ENCODE measurements around the gene YKT6.
A peak's percentile ranks its signal among the peaks of the same experiment; 100 is the strongest.

Gene YKT6

DNA sequence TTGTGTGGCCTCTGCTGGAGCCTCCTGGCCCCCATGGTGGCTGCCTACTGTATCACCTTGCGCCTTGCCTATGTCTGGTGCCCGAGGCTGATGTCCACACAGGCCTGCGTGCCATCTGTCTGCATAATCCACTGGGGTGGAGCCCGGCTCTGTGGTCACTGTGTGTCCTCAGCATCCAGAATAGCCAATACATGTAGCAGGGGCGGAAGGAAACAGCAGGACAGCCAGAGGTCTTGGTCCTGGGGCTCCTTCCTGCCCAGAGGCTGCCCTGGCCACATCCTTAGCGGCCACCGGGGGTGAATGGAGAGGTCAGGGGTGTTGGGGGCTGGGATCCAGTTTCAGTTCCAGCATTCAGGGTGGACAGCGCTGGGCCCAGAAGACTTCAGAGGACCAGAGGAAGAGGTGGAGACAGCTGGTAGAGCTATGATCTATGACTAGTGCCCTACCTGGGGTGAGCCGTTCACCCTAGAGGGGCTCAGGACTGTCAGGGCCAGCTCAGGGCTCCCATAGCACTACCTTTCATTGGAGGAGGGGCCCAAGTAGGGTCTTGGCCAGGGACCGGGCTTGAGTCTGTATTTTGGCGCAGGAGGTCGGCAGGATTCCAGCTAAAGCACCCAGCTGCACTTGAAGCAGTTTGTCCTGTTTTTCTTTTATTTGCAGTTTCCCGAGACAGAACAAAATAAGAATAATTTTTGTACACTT is 15.9 kb downstream of the YKT6 start:
- TF ChIP-seq TOX (CRISPR knock-in tag; IDR thresholded peaks at IDR 0.05; ENCODE audit: borderline replicate concordance) (no peak), TCF4 (CRISPR knock-in tag; IDR thresholded peaks at IDR 0.05; ENCODE audit: borderline replicate concordance) (no peak), SNAI2 (CRISPR knock-in tag; IDR thresholded peaks at IDR 0.05) (no peak), ESRRG (CRISPR knock-in tag; IDR thresholded peaks at IDR 0.05) (no peak), ARNTL (CRISPR knock-in tag; IDR thresholded peaks at IDR 0.05; ENCODE audit: borderline replicate concordance, low read depth) (no peak)
- TF ChIP-seq, protein P1, sequence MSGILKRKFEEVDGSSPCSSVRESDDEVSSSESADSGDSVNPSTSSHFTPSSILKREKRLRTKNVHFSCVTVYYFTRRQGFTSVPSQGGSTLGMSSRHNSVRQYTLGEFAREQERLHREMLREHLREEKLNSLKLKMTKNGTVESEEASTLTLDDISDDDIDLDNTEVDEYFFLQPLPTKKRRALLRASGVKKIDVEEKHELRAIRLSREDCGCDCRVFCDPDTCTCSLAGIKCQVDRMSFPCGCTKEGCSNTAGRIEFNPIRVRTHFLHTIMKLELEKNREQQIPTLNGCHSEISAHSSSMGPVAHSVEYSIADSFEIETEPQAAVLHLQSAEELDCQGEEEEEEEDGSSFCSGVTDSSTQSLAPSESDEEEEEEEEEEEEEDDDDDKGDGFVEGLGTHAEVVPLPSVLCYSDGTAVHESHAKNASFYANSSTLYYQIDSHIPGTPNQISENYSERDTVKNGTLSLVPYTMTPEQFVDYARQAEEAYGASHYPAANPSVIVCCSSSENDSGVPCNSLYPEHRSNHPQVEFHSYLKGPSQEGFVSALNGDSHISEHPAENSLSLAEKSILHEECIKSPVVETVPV (CRISPR knock-in tag; IDR thresholded peaks at IDR 0.05), result no peak
- TF ChIP-seq, protein P2, sequence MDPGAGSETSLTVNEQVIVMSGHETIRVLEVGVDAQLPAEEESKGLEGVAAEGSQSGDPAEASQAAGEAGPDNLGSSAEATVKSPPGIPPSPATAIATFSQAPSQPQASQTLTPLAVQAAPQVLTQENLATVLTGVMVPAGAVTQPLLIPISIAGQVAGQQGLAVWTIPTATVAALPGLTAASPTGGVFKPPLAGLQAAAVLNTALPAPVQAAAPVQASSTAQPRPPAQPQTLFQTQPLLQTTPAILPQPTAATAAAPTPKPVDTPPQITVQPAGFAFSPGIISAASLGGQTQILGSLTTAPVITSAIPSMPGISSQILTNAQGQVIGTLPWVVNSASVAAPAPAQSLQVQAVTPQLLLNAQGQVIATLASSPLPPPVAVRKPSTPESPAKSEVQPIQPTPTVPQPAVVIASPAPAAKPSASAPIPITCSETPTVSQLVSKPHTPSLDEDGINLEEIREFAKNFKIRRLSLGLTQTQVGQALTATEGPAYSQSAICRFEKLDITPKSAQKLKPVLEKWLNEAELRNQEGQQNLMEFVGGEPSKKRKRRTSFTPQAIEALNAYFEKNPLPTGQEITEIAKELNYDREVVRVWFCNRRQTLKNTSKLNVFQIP (CRISPR knock-in tag; IDR thresholded peaks at IDR 0.05; ENCODE audit: borderline replicate concordance, low read depth), result no peak
- ATAC-seq, result peak; percentile 1; the same call in 1 of the 3 replicates

DNA sequence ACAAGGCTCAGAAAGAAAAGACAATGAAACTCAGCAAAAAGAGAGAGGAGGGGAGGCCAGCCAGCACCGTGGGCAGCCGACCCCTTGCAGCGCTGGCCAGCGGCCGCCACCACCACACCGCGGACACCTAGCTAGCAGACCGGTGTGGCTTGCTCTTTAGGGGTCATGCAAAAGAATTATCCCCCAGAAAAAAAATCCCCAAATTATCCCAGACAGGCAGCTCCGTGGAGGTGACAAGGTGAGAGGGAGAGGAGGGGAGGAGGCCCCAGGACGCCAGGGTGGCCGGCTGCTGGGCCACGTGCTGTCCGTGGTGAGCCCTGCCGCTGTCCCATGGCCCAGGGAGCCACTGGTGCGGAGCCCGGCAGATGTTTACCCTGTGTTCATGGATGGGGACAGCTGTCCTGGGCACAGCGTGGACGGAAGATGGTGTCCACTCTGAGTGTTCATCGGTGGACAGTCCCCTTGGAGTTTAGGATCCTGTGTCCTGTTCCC is 16.5 kb downstream of the YKT6 start:
- ATAC-seq, result no peak
- no peak for TF ChIP-seq ISL1 (CRISPR knock-in tag; IDR thresholded peaks at IDR 0.05)
- no peak for TF ChIP-seq RARB (CRISPR knock-in tag; IDR thresholded peaks at IDR 0.05)
- TF ChIP-seq ZC3H10 (CRISPR knock-in tag; IDR thresholded peaks at IDR 0.05), result no peak
- TF ChIP-seq SNAI2 (CRISPR knock-in tag; IDR thresholded peaks at IDR 0.05), result no peak
- no peak for TF ChIP-seq GLIS3 (CRISPR knock-in tag; IDR thresholded peaks at IDR 0.05)
- no peak for TF ChIP-seq ZNF565 (CRISPR knock-in tag; conservative IDR thresholded peaks at IDR 0.05; ENCODE audit: low read depth)
- TF ChIP-seq ZNF8 (CRISPR knock-in tag; IDR thresholded peaks at IDR 0.05), result no peak
- TF ChIP-seq ZNF70 (CRISPR knock-in tag; IDR thresholded peaks at IDR 0.05), result no peak
- no peak for TF ChIP-seq ZFP3 (CRISPR knock-in tag; IDR thresholded peaks at IDR 0.05)
- no peak for TF ChIP-seq ESRRG (CRISPR knock-in tag; IDR thresholded peaks at IDR 0.05)

DNA sequence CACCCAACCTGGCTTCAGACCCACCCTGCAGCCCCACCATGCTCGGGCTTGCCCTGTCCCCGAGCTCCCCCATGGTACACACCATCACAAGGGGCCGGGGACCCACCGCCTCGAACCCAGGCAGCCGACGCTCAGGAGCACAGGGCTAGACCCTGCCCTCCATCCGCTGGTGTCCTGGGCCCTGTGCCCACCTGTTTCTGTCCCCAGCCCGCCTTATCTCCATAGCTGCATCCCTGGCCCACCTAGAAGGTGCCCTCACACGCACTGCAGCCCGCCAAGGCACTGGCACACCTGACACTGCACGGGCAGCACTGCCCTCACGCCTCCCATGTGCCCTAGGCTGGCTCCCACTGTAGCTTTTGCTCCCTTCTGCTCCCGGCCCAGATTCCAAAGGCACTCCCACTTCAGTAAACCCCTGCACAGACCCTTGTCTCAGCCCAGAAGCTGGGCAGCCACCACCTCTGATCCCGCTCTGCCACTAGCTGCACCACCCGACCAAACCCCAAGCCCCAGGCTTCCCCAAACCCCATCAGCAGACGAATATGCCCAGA is 17.1 kb downstream of the YKT6 start:
- TF ChIP-seq TCF4 (CRISPR knock-in tag; IDR thresholded peaks at IDR 0.05; ENCODE audit: borderline replicate concordance), result no peak
- TF ChIP-seq, protein P3, sequence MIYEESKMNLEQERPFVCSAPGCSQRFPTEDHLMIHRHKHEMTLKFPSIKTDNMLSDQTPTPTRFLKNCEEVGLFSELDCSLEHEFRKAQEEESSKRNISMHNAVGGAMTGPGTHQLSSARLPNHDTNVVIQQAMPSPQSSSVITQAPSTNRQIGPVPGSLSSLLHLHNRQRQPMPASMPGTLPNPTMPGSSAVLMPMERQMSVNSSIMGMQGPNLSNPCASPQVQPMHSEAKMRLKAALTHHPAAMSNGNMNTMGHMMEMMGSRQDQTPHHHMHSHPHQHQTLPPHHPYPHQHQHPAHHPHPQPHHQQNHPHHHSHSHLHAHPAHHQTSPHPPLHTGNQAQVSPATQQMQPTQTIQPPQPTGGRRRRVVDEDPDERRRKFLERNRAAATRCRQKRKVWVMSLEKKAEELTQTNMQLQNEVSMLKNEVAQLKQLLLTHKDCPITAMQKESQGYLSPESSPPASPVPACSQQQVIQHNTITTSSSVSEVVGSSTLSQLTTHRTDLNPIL (CRISPR knock-in tag; IDR thresholded peaks at IDR 0.05; ENCODE audit: low read depth), result no peak
- no peak for TF ChIP-seq PPARA (CRISPR knock-in tag; IDR thresholded peaks at IDR 0.05; ENCODE audit: borderline replicate concordance)
- TF ChIP-seq BACH2 (CRISPR knock-in tag; IDR thresholded peaks at IDR 0.05; ENCODE audit: borderline replicate concordance), result no peak
- TF ChIP-seq TOX (CRISPR knock-in tag; IDR thresholded peaks at IDR 0.05; ENCODE audit: borderline replicate concordance), result no peak
- ATAC-seq, result no peak

DNA sequence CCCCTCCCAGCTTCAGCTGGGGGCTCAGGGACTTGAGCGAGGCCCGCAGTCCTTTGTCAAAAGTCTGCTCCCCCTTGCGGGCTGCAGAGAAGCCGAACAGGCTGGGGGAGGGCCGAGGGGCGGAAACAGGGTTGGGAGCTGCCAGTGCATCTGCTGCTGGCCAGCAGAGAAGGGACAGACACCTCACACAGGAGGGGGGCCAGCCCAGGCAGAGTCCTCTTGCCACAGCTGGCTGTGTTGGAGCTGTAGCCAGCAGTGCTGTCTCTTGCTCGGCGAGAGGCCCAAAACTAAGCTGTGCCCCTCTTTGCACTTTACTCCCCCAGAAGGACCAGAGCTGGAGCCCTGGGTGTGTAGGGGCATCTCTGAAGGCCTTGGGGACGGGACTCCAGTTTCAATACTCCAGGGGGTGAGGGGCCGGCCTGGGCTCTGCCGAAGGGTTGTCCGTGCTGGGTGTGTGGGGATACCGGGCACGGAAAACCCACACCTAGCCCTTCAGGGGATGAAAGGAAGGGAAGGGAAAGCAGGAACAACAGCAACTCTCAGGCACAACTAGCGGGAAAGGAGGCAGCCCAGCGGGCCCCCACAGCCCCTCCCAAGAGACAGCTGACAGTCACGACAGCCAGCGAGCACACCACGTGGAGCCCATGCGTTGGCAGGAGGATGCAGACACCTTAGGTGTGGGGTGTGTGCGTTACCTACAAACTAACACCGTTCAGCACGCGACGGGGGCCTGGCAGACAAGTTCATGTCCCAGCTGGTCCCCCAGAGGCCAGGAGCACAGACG is 17.8 kb downstream of the YKT6 start:
- no peak; the same call in 2 of the 3 replicates for ATAC-seq
- TF ChIP-seq ZC3H10 (CRISPR knock-in tag; IDR thresholded peaks at IDR 0.05) (no peak), BACH2 (CRISPR knock-in tag; IDR thresholded peaks at IDR 0.05; ENCODE audit: borderline replicate concordance) (no peak)
- TF ChIP-seq, protein P1 (CRISPR knock-in tag; IDR thresholded peaks at IDR 0.05), result no peak

All from SK-N-SH treated with all-trans-retinoic acid at 6 μM for 48 hours (cell line).